ENCODE data around the gene RIMBP3C. TPM values are rescaled to one million over a fixed set of nuclear protein-coding genes. Genes with fewer than 3 reads are reported as not detected.
"Not testable (repeated sequence)": the region's sequence is repeated elsewhere in the genome, so short reads cannot be mapped to it uniquely, and the experiment has no call there.

RIMBP3C gene
- total and polyA plus RNA-seq, 10 of the 15 experiments (the other 5 are each of a cell fraction or from before 2014, with no cell fraction given) = 0.03 to 0.23 (median 0.08) TPM; not detected in 4

DNA sequence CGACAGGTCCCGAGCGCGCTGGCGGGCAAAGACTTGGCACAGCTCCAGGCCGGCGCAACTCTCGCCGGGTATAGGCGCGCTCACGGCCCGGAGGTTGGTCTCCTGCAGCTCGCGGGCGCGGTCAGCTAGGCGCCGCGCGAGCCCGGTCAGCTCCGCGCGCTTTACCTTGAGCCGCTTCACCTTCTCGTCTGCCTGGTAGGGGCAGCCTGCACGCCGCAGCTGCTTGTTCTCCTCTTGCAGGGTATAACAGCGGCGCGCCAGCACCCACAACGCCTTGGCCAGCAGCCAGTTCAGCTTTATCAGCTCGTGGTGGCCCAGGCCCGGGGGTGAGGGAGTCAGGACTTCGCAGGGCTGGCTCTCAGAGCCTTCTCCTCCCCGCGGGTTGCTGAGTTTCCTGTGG is 1.7 kb downstream of the RIMBP3C start:
- DNase-seq (ENCODE audit: low read depth, low spot score); FAIRE-seq; H3K4me2 ChIP-seq (ENCODE audit: control insufficient read depth, insufficient read depth); H3K9ac ChIP-seq (ENCODE audit: control insufficient read depth, insufficient read depth, low read length); H3K79me2 ChIP-seq (ENCODE audit: control insufficient read depth, insufficient read depth, low read length); H3K36me3 ChIP-seq (ENCODE audit: control insufficient read depth in 2 of 2, insufficient read depth in 2 of 2, low read length in 1 of 2); H3K9me3 ChIP-seq (replicated peaks; ENCODE audit: control insufficient read depth, insufficient read depth, low read length); intact Hi-C loops (cut with micrococcal nuclease; ENCODE audit: unreplicated experiment); H2AFZ ChIP-seq (ENCODE audit: control insufficient read depth, low read depth, low read length); H3K27ac ChIP-seq (ENCODE audit: control insufficient read depth, insufficient read depth); POLR2A ChIA-PET; CTCF ChIA-PET; H3K4me1 ChIP-seq (ENCODE audit: control insufficient read depth, insufficient read depth, low read length); RAD21 ChIA-PET (ENCODE audit: unreplicated experiment); BruUV-seq (replicated peaks); H3K4me3 ChIP-seq; H3K27me3 ChIP-seq (replicated peaks in 1 of 2; ENCODE audit: control insufficient read depth in 2 of 2, insufficient read depth in 2 of 2, low read length in 1 of 2); H4K20me1 ChIP-seq (ENCODE audit: control insufficient read depth, insufficient read depth); SMC1A ChIA-PET (ENCODE audit: uncharacterized antibody, unreplicated experiment); in situ Hi-C loops (cut with MboI): not testable (repeated sequence)
- no CpG with 5 or more reads among the region's 38 CpGs for WGBS (ENCODE audit: insufficient coverage, insufficient replicate concordance, low lambda C conversion rate, missing lambda C conversion rate)
- peak; percentile 52 for ATAC-seq

DNA sequence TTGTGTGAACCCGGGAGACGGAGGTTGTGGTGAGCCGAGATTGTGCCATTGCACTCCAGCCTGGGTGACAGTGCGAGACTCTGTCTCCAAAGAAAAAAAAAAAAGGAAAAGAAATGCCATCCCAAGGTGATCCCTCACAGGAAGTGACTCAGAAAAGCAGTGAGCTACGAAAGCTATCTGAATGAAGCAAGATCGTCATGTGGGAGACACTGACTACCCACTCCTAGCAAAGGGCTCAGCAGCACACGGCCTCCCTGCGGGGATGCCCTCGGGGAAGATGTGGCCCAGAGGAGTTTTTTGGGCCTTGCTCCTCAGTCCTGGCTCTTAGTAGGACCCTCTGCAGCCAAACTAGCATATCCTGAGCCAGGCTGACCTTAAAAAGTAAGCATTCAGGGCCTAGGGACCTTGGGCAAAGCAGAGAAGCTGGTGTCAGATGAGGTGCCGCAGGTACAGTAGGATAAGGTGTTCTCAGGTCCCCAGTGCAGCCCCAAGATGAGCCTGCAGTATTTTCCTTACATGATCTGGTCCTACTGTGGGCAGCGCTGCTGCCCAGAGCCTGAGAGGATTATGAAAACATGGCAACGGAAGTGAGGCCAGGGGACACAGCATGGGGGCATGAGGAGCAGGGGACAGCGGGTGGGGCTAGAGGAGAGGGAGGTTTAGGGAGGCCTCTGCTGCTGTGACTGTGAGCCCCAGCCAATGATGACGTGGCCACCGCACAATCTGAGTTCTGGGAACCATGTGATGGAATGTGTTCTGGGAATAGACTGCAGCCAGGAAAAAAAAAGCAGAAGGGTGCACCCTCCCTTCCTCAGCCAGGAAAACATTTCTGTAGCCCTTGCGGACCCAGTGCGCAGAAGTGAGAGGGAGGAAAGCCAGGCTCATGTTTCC is 6.6 kb downstream of the RIMBP3C start:
- H3K4me2 ChIP-seq (ENCODE audit: control insufficient read depth, insufficient read depth); H3K4me1 ChIP-seq (ENCODE audit: control insufficient read depth, insufficient read depth, low read length); intact Hi-C loops (cut with micrococcal nuclease; ENCODE audit: unreplicated experiment); DNase-seq (ENCODE audit: low read depth, low spot score); ATAC-seq; SMC1A ChIA-PET (ENCODE audit: uncharacterized antibody, unreplicated experiment); H3K27me3 ChIP-seq (replicated peaks in 1 of 2; ENCODE audit: control insufficient read depth in 2 of 2, insufficient read depth in 2 of 2, low read length in 1 of 2); H3K4me3 ChIP-seq; RAD21 ChIA-PET (ENCODE audit: unreplicated experiment); H2AFZ ChIP-seq (ENCODE audit: control insufficient read depth, low read depth, low read length); H3K9ac ChIP-seq (ENCODE audit: control insufficient read depth, insufficient read depth, low read length); in situ Hi-C loops (cut with MboI); CTCF ChIA-PET; FAIRE-seq; H3K36me3 ChIP-seq (ENCODE audit: control insufficient read depth in 2 of 2, insufficient read depth in 2 of 2, low read length in 1 of 2); BruUV-seq (replicated peaks); H3K79me2 ChIP-seq (ENCODE audit: control insufficient read depth, insufficient read depth, low read length); POLR2A ChIA-PET; H4K20me1 ChIP-seq (ENCODE audit: control insufficient read depth, insufficient read depth); H3K27ac ChIP-seq (ENCODE audit: control insufficient read depth, insufficient read depth); H3K9me3 ChIP-seq (replicated peaks; ENCODE audit: control insufficient read depth, insufficient read depth, low read length): not testable (repeated sequence)
- 42% methylated on average over 2 of the region's 17 CpGs for WGBS (ENCODE audit: insufficient coverage, insufficient replicate concordance, low lambda C conversion rate, missing lambda C conversion rate)

DNA sequence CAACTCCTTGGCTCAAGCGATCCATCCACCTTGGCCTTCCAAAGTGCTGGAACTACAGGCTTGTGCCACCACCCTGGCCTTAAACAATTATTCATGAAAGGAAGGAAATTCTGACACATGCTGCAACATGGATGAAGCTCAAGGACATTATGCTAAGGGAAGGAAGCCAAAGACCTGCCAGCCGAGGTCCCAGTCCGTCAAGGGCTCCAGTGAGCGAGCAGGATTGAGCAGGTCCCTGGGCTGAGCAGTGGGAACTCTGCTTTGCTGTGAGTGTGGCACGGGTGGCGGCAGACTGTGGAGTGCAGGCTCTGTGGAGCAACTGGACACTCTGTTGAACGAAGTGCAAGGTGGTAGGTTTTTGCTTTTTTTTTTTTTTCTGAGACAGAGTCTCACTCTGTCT is 11.4 kb downstream of the RIMBP3C start:
- H3K9ac ChIP-seq (ENCODE audit: control insufficient read depth, insufficient read depth, low read length); H3K27me3 ChIP-seq (replicated peaks in 1 of 2; ENCODE audit: control insufficient read depth in 2 of 2, insufficient read depth in 2 of 2, low read length in 1 of 2); BruUV-seq (replicated peaks); ATAC-seq; CTCF ChIA-PET; POLR2A ChIA-PET; in situ Hi-C loops (cut with MboI); FAIRE-seq; H3K4me1 ChIP-seq (ENCODE audit: control insufficient read depth, insufficient read depth, low read length); H4K20me1 ChIP-seq (ENCODE audit: control insufficient read depth, insufficient read depth); H3K4me3 ChIP-seq; intact Hi-C loops (cut with micrococcal nuclease; ENCODE audit: unreplicated experiment); H3K9me3 ChIP-seq (replicated peaks; ENCODE audit: control insufficient read depth, insufficient read depth, low read length); H2AFZ ChIP-seq (ENCODE audit: control insufficient read depth, low read depth, low read length); SMC1A ChIA-PET (ENCODE audit: uncharacterized antibody, unreplicated experiment); H3K4me2 ChIP-seq (ENCODE audit: control insufficient read depth, insufficient read depth); H3K27ac ChIP-seq (ENCODE audit: control insufficient read depth, insufficient read depth); H3K36me3 ChIP-seq (ENCODE audit: control insufficient read depth in 2 of 2, insufficient read depth in 2 of 2, low read length in 1 of 2); DNase-seq (ENCODE audit: low read depth, low spot score); RAD21 ChIA-PET (ENCODE audit: unreplicated experiment); H3K79me2 ChIP-seq (ENCODE audit: control insufficient read depth, insufficient read depth, low read length): not testable (repeated sequence)
- WGBS (ENCODE audit: insufficient coverage, insufficient replicate concordance, low lambda C conversion rate, missing lambda C conversion rate) = no CpG with 5 or more reads among the region's 7 CpGs

DNA sequence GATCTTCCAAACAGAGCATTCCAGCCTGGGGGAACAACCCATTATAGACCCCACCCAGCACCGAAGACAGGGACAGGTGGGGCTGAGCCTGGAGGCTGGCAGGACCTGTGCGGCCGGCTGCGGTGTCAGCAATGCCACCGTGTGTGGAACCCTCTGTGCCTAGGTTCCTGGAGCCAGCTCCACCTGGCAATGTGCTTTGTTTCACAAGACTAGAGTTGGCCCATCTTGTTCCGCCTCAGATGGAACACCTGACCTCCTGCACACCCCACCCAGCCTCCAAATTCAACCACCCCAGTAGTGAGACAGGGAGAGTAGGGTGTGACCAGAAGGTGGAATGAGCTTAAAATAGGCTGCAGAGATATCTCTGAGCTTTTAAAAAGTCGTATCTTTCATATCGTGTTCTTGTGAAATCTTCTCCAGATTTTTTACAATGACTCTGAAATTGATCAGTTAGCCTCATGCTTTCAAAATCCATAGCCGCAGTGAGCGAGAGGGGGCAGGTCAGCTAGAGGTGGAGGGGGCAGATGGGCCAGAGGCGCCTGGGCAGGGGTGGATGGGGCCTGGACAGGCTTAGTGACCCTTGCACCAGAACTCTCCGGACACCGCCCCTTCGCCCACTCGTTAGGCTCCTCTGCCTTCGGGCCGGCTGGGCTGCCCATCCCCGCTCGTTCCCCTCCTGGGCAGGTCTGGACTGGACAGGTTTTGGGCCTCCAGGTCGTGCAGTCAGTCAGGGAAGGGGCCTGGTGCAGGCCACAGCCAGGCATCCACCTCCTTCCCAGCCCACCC is 18.2 kb downstream of the RIMBP3C start:
- intact Hi-C loops (cut with micrococcal nuclease; ENCODE audit: unreplicated experiment); H4K20me1 ChIP-seq (ENCODE audit: control insufficient read depth, insufficient read depth); POLR2A ChIA-PET; H3K9me3 ChIP-seq (replicated peaks; ENCODE audit: control insufficient read depth, insufficient read depth, low read length); CTCF ChIA-PET; H3K27me3 ChIP-seq (replicated peaks in 1 of 2; ENCODE audit: control insufficient read depth in 2 of 2, insufficient read depth in 2 of 2, low read length in 1 of 2); RAD21 ChIA-PET (ENCODE audit: unreplicated experiment); H3K4me2 ChIP-seq (ENCODE audit: control insufficient read depth, insufficient read depth); H3K79me2 ChIP-seq (ENCODE audit: control insufficient read depth, insufficient read depth, low read length); in situ Hi-C loops (cut with MboI); FAIRE-seq; H3K36me3 ChIP-seq (ENCODE audit: control insufficient read depth in 2 of 2, insufficient read depth in 2 of 2, low read length in 1 of 2); SMC1A ChIA-PET (ENCODE audit: uncharacterized antibody, unreplicated experiment); H3K4me1 ChIP-seq (ENCODE audit: control insufficient read depth, insufficient read depth, low read length); H2AFZ ChIP-seq (ENCODE audit: control insufficient read depth, low read depth, low read length); DNase-seq (ENCODE audit: low read depth, low spot score); BruUV-seq (replicated peaks); H3K27ac ChIP-seq (ENCODE audit: control insufficient read depth, insufficient read depth); H3K4me3 ChIP-seq; ATAC-seq; H3K9ac ChIP-seq (ENCODE audit: control insufficient read depth, insufficient read depth, low read length): not testable (repeated sequence)
- no CpG with 5 or more reads among the region's 20 CpGs for WGBS (ENCODE audit: insufficient coverage, insufficient replicate concordance, low lambda C conversion rate, missing lambda C conversion rate)

Measured in GM12878 (cell line).